H1 (cell line): Measurements from ENCODE around the gene SIGLEC12. TPM values are rescaled to one million over a fixed set of nuclear protein-coding genes. Genes with fewer than 3 reads are reported as not detected.

ENCODE experiments used
- CTCF ChIA-PET: fragments of 300-600 bp; sonication (Branson Sonifier 250); formaldehyde crosslinking; loops from one replicate; lab custom pipeline; 2021; ENCODE audit not compliant: partially characterized antibody; lab: Charles Lee
- POLR2A ChIA-PET: fragments of 300-600 bp; sonication (Branson Sonifier 250); formaldehyde crosslinking; loops from one replicate; lab custom pipeline; 2021; ENCODE audit warnings: inconsistent platforms; ENCODE audit not compliant: partially characterized antibody; lab: Charles Lee
- DNase-seq, 2 experiments: peaks; one replicate each; pipeline versions ENCODE4 v3.0.0 to v3.0.0-alpha.2; 2010 to 2022; ENCODE audit warnings: low spot score in 2 of 2, low read depth in 1 of 2, mixed read lengths in 1 of 2
- FAIRE-seq: peaks from 2 replicates; lab custom pipeline; 2011; peaks lifted over from hg19 to GRCh38; lab: Jason Lieb, UNC
- H2AFZ ChIP-seq: 2 replicates; pipeline ENCODE4 v1.8.1; 2012; ENCODE audit warnings: low read length, inconsistent platforms
- H2AK5ac ChIP-seq: 2 replicates; pipeline ENCODE4 v1.6.1; 2013; ENCODE audit warnings: low read depth, low read length
- H2BK120ac ChIP-seq: replicated peaks from 2 replicates; pipeline ENCODE3; 2013; ENCODE audit warnings: low read depth, low read length, inconsistent platforms
- H2BK12ac ChIP-seq: 2 replicates; pipeline ENCODE4 v1.6.1; 2013; ENCODE audit warnings: low read depth, low read length
- H2BK15ac ChIP-seq: 2 replicates; pipeline ENCODE4 v1.6.1; 2013; ENCODE audit warnings: low read length
- H2BK20ac ChIP-seq: 2 replicates; pipeline ENCODE4 v1.6.1; 2013; ENCODE audit warnings: low read length
- H2BK5ac ChIP-seq: 2 replicates; pipeline ENCODE4 v1.6.1; 2013; ENCODE audit warnings: low read depth, low read length
- H3K14ac ChIP-seq: 2 replicates; pipeline ENCODE4 v1.6.1; 2013; ENCODE audit warnings: inconsistent platforms; ENCODE audit not compliant: insufficient read length
- H3K18ac ChIP-seq: 2 replicates; pipeline ENCODE4 v1.6.1; 2013; ENCODE audit warnings: low read length; ENCODE audit errors: extremely low read depth
- H3K23ac ChIP-seq: 2 replicates; pipeline ENCODE4 v1.6.1; 2013; ENCODE audit warnings: inconsistent platforms; ENCODE audit not compliant: insufficient read length
- H3K23me2 ChIP-seq: 2 replicates; pipeline ENCODE4 v1.6.1; 2013; ENCODE audit warnings: low read depth, low read length
- H3K27ac ChIP-seq: 2 replicates; pipeline ENCODE4 v1.6.1; 2011; ENCODE audit warnings: low read depth, low read length, inconsistent platforms
- H3K27me3 ChIP-seq, 4 experiments: replicated peaks in 1 of 4; 1 replicate in 1 of 4; 2 replicates in 3 of 4; pipeline versions ENCODE4 v1.6.1 to v1.8.1; 2011 to 2013; ENCODE audit warnings: low read length in 3 of 4, mild to moderate bottlenecking in 3 of 4, inconsistent platforms in 2 of 4, mixed read lengths in 2 of 4, moderate library complexity in 1 of 4; ENCODE audit not compliant: control insufficient read depth in 3 of 4, insufficient read depth in 3 of 4; ENCODE audit errors: extremely low read depth in 1 of 4
- H3K36me3 ChIP-seq, 4 experiments: 2 replicates each; pipeline versions ENCODE4 v1.6.1 to v1.8.1; 2011 to 2013; ENCODE audit warnings: mild to moderate bottlenecking in 4 of 4, low read length in 3 of 4, moderate library complexity in 2 of 4, control low read depth in 1 of 4, inconsistent platforms in 1 of 4; ENCODE audit not compliant: insufficient read depth in 4 of 4, control insufficient read depth in 2 of 4
- H3K4ac ChIP-seq: replicated peaks from 2 replicates; pipeline ENCODE3; 2013; ENCODE audit warnings: low read length, low read depth, mixed read lengths, inconsistent platforms; ENCODE audit not compliant: insufficient read length
- H3K4me1 ChIP-seq, 4 experiments: replicated peaks in 1 of 4; 1 replicate in 1 of 4; 2 replicates in 3 of 4; pipeline versions ENCODE4 v1.6.1 to v1.8.1; 2011 to 2013; ENCODE audit warnings: low read length in 3 of 4, inconsistent platforms in 2 of 4, mixed read lengths in 1 of 4; ENCODE audit not compliant: insufficient read depth in 4 of 4, control insufficient read depth in 3 of 4
- H3K4me2 ChIP-seq, 2 experiments: 2 replicates each; pipeline versions ENCODE4 v1.6.1 to v1.8.1; 2011 to 2013; ENCODE audit warnings: low read depth in 2 of 2, low read length in 2 of 2, control low read depth in 1 of 2, inconsistent platforms in 1 of 2, mild to moderate bottlenecking in 1 of 2; ENCODE audit not compliant: insufficient read depth in 1 of 2
- H3K4me3 ChIP-seq, 4 experiments: fragments of 200-600, 300-600 bp in 1 of 4; sonication (generic), shearing (Covaris generic), sonication (Bioruptor Twin) in 1 of 4; 2 replicates each; pipeline versions ENCODE4 v1.5.1 to v1.8.1; 2011 to 2016; ENCODE audit warnings: low read length in 4 of 4, low read depth in 3 of 4, control low read depth in 2 of 4, inconsistent platforms in 2 of 4, mild to moderate bottlenecking in 2 of 4, mixed read lengths in 1 of 4, moderate library complexity in 1 of 4; ENCODE audit not compliant: insufficient read depth in 2 of 4; ENCODE audit errors: extremely low read depth in 1 of 4
- H3K56ac ChIP-seq: replicated peaks from 2 replicates; pipeline ENCODE3; 2013; ENCODE audit warnings: low read depth, mild to moderate bottlenecking, mixed read lengths, low read length, inconsistent platforms; ENCODE audit not compliant: insufficient read length
- H3K79me1 ChIP-seq: 2 replicates; pipeline ENCODE4 v1.6.1; 2013; ENCODE audit warnings: low read depth, low read length, control low read depth
- H3K79me2 ChIP-seq, 2 experiments: 2 replicates each; pipeline versions ENCODE4 v1.6.1 to v1.8.1; 2012 to 2013; ENCODE audit warnings: low read length in 2 of 2, mild to moderate bottlenecking in 2 of 2, inconsistent platforms in 1 of 2; ENCODE audit not compliant: insufficient read depth in 2 of 2, control insufficient read depth in 1 of 2
- H3K9ac ChIP-seq, 4 experiments: replicated peaks in 1 of 4; 1 replicate in 1 of 4; 2 replicates in 3 of 4; pipeline versions ENCODE4 v1.6.1 to v1.8.1; 2011 to 2013; ENCODE audit warnings: low read depth in 3 of 4, low read length in 3 of 4, control low read depth in 2 of 4, mild to moderate bottlenecking in 2 of 4, moderate library complexity in 2 of 4, inconsistent platforms in 1 of 4; ENCODE audit errors: extremely low read depth in 1 of 4
- H3K9me3 ChIP-seq, 2 experiments: 2 replicates each; pipeline versions ENCODE4 v1.6.1 to v1.8.1; 2012 to 2013; ENCODE audit warnings: mild to moderate bottlenecking in 2 of 2, moderate library complexity in 2 of 2, control low read depth in 1 of 2, inconsistent platforms in 1 of 2, low read depth in 1 of 2, low read length in 1 of 2, mixed read lengths in 1 of 2; ENCODE audit not compliant: insufficient read depth in 2 of 2
- H4K20me1 ChIP-seq, 2 experiments: replicated peaks in 1 of 2; 2 replicates each; pipeline versions ENCODE3 to v1.8.1; 2011 to 2013; ENCODE audit warnings: inconsistent platforms in 2 of 2, low read length in 2 of 2, mild to moderate bottlenecking in 1 of 2; ENCODE audit not compliant: insufficient read depth in 2 of 2, control insufficient read depth in 1 of 2
- H4K5ac ChIP-seq: 2 replicates; pipeline ENCODE4 v1.6.1; 2013; ENCODE audit warnings: low read length, low read depth, mixed read lengths, inconsistent platforms; ENCODE audit not compliant: insufficient read length
- H4K8ac ChIP-seq: 2 replicates; pipeline ENCODE4 v1.8.0; 2013; ENCODE audit warnings: mild to moderate bottlenecking, moderate library complexity, low read length, inconsistent platforms; ENCODE audit not compliant: insufficient read depth; ENCODE audit errors: extremely low read depth
- H4K91ac ChIP-seq: replicated peaks from 2 replicates; pipeline ENCODE3; 2013; ENCODE audit warnings: low read length, mixed read lengths, inconsistent platforms; ENCODE audit not compliant: insufficient read length
- CBX5 ChIP-seq: fragments of 300-800, 300-1000 bp; sonication (generic); IDR thresholded peaks from 2 replicates; pipeline ENCODE4 v1.7.1; 2016; ENCODE audit warnings: antibody characterized with exemption, low read length, low read depth
- HDAC2 ChIP-seq, 2 experiments: fragments of 300-600 bp in 1 of 2; sonication (generic) in 1 of 2; IDR thresholded peaks; 2 replicates each; pipeline ENCODE4 v1.6.1; 2011 to 2012; ENCODE audit warnings: low read depth in 2 of 2, low read length in 2 of 2, mild to moderate bottlenecking in 2 of 2, moderate library complexity in 2 of 2, borderline replicate concordance in 1 of 2, inconsistent platforms in 1 of 2
- WGBS, 2 experiments: shearing (Covaris generic) in 1 of 2; methylation state at CpG; one replicate each; pipeline versions ENCODE4 v1.1.6 to v1.1.7; 2013 to 2015; ENCODE audit warnings: low lambda C conversion rate in 2 of 2, mixed read lengths in 2 of 2, inconsistent platforms in 1 of 2, low coverage in 1 of 2, missing lambda C conversion rate in 1 of 2; ENCODE audit not compliant: insufficient replicate concordance in 2 of 2, insufficient coverage in 1 of 2, insufficient read length in 1 of 2; ENCODE audit errors: extremely low coverage in 1 of 2, missing lambda C conversion rate in 1 of 2; 5-methylcytosine and 5-hydroxymethylcytosine counted together
- polyA plus RNA-seq, 7 experiments: library from polyadenylated mRNA; depleted of rRNA in 3 of 7; stranded (reverse) in 5 of 7; unstranded in 2 of 7; fragments of >200 nt in 5 of 7; fragments of 200-250 nt in 2 of 7; gene quantifications; 1 replicate in 5 of 7; 2 replicates in 1 of 7; 4 replicates in 1 of 7; pipeline versions ENCODE4 v1.2.1 to v1.2.3, GENCODE V29; 2011 to 2013; ENCODE audit warnings: missing spikeins in 2 of 7, mixed read lengths in 2 of 7
- total RNA-seq: library from RNA; stranded (reverse); fragmentation: NEBNext Ultra II Directional; extraction: Animal tissue kit (Norgen Biotek cat#: 25700); gene quantifications from 2 replicates; pipeline ENCODE4 v1.2.1, GENCODE V29; 2021

SIGLEC12 gene
- total and polyA plus RNA-seq, 2 of the 8 experiments (the other 6 are each of a cell fraction or from before 2014, with no cell fraction given), result not detected

DNA sequence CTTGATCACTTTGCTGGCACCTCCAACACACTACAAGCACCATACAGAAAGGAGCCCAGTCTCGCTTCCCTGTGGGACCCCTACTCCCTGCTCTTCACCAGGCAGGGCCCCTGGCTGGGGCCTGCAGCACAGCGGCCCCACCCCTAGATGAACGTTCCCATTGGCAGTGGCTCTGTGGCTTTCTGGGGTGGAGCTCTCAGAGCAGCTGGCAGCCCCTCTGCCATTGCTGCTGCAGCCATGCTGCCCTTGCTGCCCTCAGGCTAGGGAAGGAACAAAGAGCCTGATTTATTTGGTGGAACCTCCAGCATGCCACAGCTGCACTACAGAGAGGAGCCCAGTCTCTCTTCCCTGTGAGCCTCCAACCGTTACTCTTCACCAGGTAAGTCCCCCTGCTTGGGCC lies 24.1 kb upstream of the SIGLEC12 start:
- TF ChIP-seq HDAC2 (IDR thresholded peaks at IDR 0.05; ENCODE audit: borderline replicate concordance in 1 of 2, low read depth in 2 of 2, low read length in 2 of 2) (no peak), CBX5 (no peak)
- Histone ChIP-seq H2AFZ (no peak overlapping the region), H3K79me1 (no peaks in the 10 kb centered on the region), H3K4ac (no peak overlapping the region), H2BK15ac (no peak overlapping the region), H3K4me3 (no peak overlapping the region), H2BK120ac (no peak overlapping the region), H2AK5ac (no peak overlapping the region), H2BK20ac (no peak overlapping the region), H3K4me2 (no peak overlapping the region), H3K9me3 (peaks cover 65% of the 10 kb centered on the region in 2 experiments), H3K4me1 (no peaks in the 10 kb centered on the region), H3K27ac (no peak overlapping the region), H3K79me2 (no peaks in the 10 kb centered on the region), H3K23me2 (no peaks in the 10 kb centered on the region), H4K8ac (peak overlapping the region; percentile 51; the same call in 1 of the 2 replicates), H2BK5ac (no peak overlapping the region), H4K5ac (no peak overlapping the region), H3K23ac (no peak overlapping the region), H3K36me3 (no peaks in the 10 kb centered on the region), H4K91ac (no peak overlapping the region), H4K20me1 (no peaks in the 10 kb centered on the region), H3K27me3 (no peaks in the 10 kb centered on the region), H3K14ac (no peak overlapping the region), H3K18ac (no peak overlapping the region), H3K56ac (no peak overlapping the region), H3K9ac (no peak overlapping the region), H2BK12ac (no peak overlapping the region)
- DNase-seq (no peak), FAIRE-seq (no peak)
- CTCF ChIA-PET, result interaction anchor here (3.1 kb wide), 1 partner anchor 12 kb away, joined by 16 read pairs; no protein-coding TSS in a partner anchor
- POLR2A ChIA-PET, result no interaction called here
- 100% methylated on average over 4 of the region's 4 CpGs; no CpG with 5 or more reads in 1 of the 2 experiments for WGBS, 2 experiments
